GM12878 (cell line): ENCODE data around the gene MSANTD3. TPM values are rescaled to one million over a fixed set of nuclear protein-coding genes. Genes with fewer than 3 reads are reported as not detected.

ENCODE experiments used
- ATAC-seq: fragments of 200-7000 bp; cut with Tn5 transposase; 3 replicates; pipeline ENCODE4 v1.9.1; 2020; ENCODE audit warnings: mild to moderate bottlenecking, moderate library complexity
- Bru-seq: library from RNA; stranded (reverse); fragments of 400-500 nt; gene quantifications from one replicate; lab custom pipeline; 2021; lab: Mats Ljungman, UMichigan
- BruChase-seq, 2 experiments: library from RNA; stranded (reverse); fragments of 400-500 nt; gene quantifications; one replicate each; lab custom pipeline; 2021; lab: Mats Ljungman, UMichigan
- BruUV-seq: library from RNA; stranded (reverse); fragments of 400-500 nt; replicated peaks from 2 replicates; lab custom pipeline; 2021; lab: Mats Ljungman, UMichigan
- CTCF ChIA-PET: fragments of 300-600 bp; sonication (Branson Sonifier 250); formaldehyde crosslinking; extraction: SDS; loops from one replicate; lab custom pipeline; 2021; ENCODE audit warnings: inconsistent platforms; lab: Yijun Ruan, JAX
- POLR2A ChIA-PET: fragments of 350-600 bp; formaldehyde crosslinking; extraction: SDS; loops from one replicate; lab custom pipeline; 2021; ENCODE audit warnings: inconsistent platforms; lab: Charles Lee
- RAD21 ChIA-PET: fragments of 300-600 bp; sonication (Branson Sonifier 250); formaldehyde crosslinking; loops from one replicate; lab custom pipeline; 2023; ENCODE audit warnings: antibody characterized with exemption; ENCODE audit not compliant: unreplicated experiment; lab: Charles Lee
- SMC1A ChIA-PET: fragments of 300-600 bp; sonication (Branson Sonifier 250); formaldehyde crosslinking; loops from one replicate; lab custom pipeline; 2023; ENCODE audit not compliant: unreplicated experiment, uncharacterized antibody; lab: Charles Lee
- DNase-seq: peaks from one replicate; pipeline ENCODE4 v3.0.0-alpha.2; 2011; ENCODE audit warnings: low read depth, low spot score
- FAIRE-seq: peaks from 3 replicates; lab custom pipeline; 2011; peaks lifted over from hg19 to GRCh38; lab: Jason Lieb, UNC
- H2AFZ ChIP-seq: 2 replicates; pipeline ENCODE4 v1.6.0; 2011; ENCODE audit warnings: low read depth, low read length, control low read depth; ENCODE audit not compliant: control insufficient read depth
- H3K27ac ChIP-seq: 2 replicates; pipeline ENCODE4 v1.5.1; 2011; ENCODE audit warnings: control low read depth; ENCODE audit not compliant: control insufficient read depth, insufficient read depth
- H3K27me3 ChIP-seq, 2 experiments: replicated peaks in 1 of 2; 2 replicates each; pipeline versions ENCODE4 v1.6.0 to v1.6.1; 2011; ENCODE audit warnings: low read length in 1 of 2; ENCODE audit not compliant: control insufficient read depth in 2 of 2, insufficient read depth in 2 of 2
- H3K36me3 ChIP-seq, 2 experiments: 2 replicates each; pipeline ENCODE4 v1.5.1; 2011; ENCODE audit warnings: low read length in 1 of 2; ENCODE audit not compliant: control insufficient read depth in 2 of 2, insufficient read depth in 2 of 2
- H3K4me1 ChIP-seq: 2 replicates; pipeline ENCODE4 v1.6.1; 2011; ENCODE audit warnings: mild to moderate bottlenecking, low read length, moderate library complexity, mixed read lengths; ENCODE audit not compliant: control insufficient read depth, insufficient read depth
- H3K4me2 ChIP-seq: 2 replicates; pipeline ENCODE4 v1.6.0; 2011; ENCODE audit warnings: control low read depth; ENCODE audit not compliant: control insufficient read depth, insufficient read depth
- H3K4me3 ChIP-seq: fragments of 200-600 bp; sonication (generic); 2 replicates; pipeline ENCODE4 v1.5.1; 2016
- H3K79me2 ChIP-seq: 2 replicates; pipeline ENCODE4 v1.6.0; 2011; ENCODE audit warnings: low read length; ENCODE audit not compliant: control insufficient read depth, insufficient read depth
- H3K9ac ChIP-seq: 2 replicates; pipeline ENCODE4 v1.8.0; 2011; ENCODE audit warnings: low read length, control low read depth, mixed read lengths; ENCODE audit not compliant: control insufficient read depth, insufficient read depth
- H3K9me3 ChIP-seq: replicated peaks from 3 replicates; pipeline ENCODE4 v1.5.1; 2011; ENCODE audit warnings: mild to moderate bottlenecking, low read length; ENCODE audit not compliant: control insufficient read depth, insufficient read depth
- H4K20me1 ChIP-seq: 2 replicates; pipeline ENCODE4 v1.6.0; 2011; ENCODE audit not compliant: control insufficient read depth, insufficient read depth
- BHLHE40 ChIP-seq, 2 experiments: fragments of 450-650 bp in 1 of 2; IDR thresholded peaks; 2 replicates each; pipeline ENCODE4 v1.6.1; 2011 to 2017; ENCODE audit warnings: low read depth in 2 of 2, borderline replicate concordance in 1 of 2, improper control_type of control experiment in 1 of 2, low read length in 1 of 2, mild to moderate bottlenecking in 1 of 2
- ELK1 ChIP-seq: IDR thresholded peaks from 2 replicates; pipeline ENCODE4 v1.6.1; 2012; ENCODE audit warnings: low read depth, low read length, improper control_type of control experiment
- EZH2 ChIP-seq: IDR thresholded peaks from 2 replicates; pipeline ENCODE4 v1.6.1; 2012; ENCODE audit warnings: low read depth, mild to moderate bottlenecking, control low read depth, inconsistent platforms, low read length, borderline replicate concordance; ENCODE audit not compliant: control insufficient read depth
- IKZF1 ChIP-seq: fragments of 450-650 bp; conservative IDR thresholded peaks from 2 replicates; pipeline ENCODE4 v1.6.1; 2017; ENCODE audit warnings: antibody characterized with exemption, mild to moderate bottlenecking
- MYB ChIP-seq: fragments of 150-350 bp; IDR thresholded peaks from 2 replicates; pipeline ENCODE4 v1.6.1; 2014; ENCODE audit warnings: mild to moderate bottlenecking, low read depth, low read length, borderline replicate concordance
- NR2F1 ChIP-seq: fragments of 450-650 bp; conservative IDR thresholded peaks from 2 replicates; pipeline ENCODE4 v1.6.1; 2017; ENCODE audit warnings: mild to moderate bottlenecking
- PAX5 ChIP-seq: IDR thresholded peaks from 2 replicates; pipeline ENCODE4 v1.6.1; 2011; ENCODE audit warnings: low read depth, low read length, borderline replicate concordance
- PRDM15 ChIP-seq: fragments of 450-650 bp; formaldehyde crosslinking; IDR thresholded peaks from 2 replicates; pipeline ENCODE4 v1.4.0; 2020; ENCODE audit warnings: mild to moderate bottlenecking, moderate library complexity
- SREBF1 ChIP-seq: IDR thresholded peaks from 2 replicates; pipeline ENCODE4 v1.6.1; 2012; ENCODE audit warnings: mild to moderate bottlenecking, low read length
- TAF1 ChIP-seq: IDR thresholded peaks from 2 replicates; pipeline ENCODE4 v1.6.1; 2011; ENCODE audit warnings: mild to moderate bottlenecking, low read depth, low read length, borderline replicate concordance
- WGBS: methylation state at CpG from one replicate; pipeline ENCODE4 v1.1.6; 2016; ENCODE audit warnings: low lambda C conversion rate; ENCODE audit not compliant: insufficient replicate concordance, insufficient coverage; ENCODE audit errors: missing lambda C conversion rate; 5-methylcytosine and 5-hydroxymethylcytosine counted together
- in situ Hi-C: fragments of 300-500 bp; cut with MboI; formaldehyde crosslinking; loops from 9 replicates; pipeline ENCODE4 v1.14.3; 2018; ENCODE audit warnings: mixed read lengths
- intact Hi-C: fragments of 100-400 bp; cut with micrococcal nuclease; formaldehyde crosslinking; loops from one replicate; pipeline ENCODE4 v1.14.2; 2022; ENCODE audit not compliant: unreplicated experiment
- long read RNA-seq, 2 experiments: library from polyadenylated mRNA; unstranded; transcript quantifications; one replicate each; pipeline ENCODE4 v2.0.0, GENCODE V29; 2019 to 2020
- polyA minus RNA-seq, 3 experiments: library from RNA; depleted of rRNA, polyadenylated mRNA; stranded (reverse); fragments of >200 nt; gene quantifications; 2 replicates each; pipeline ENCODE4 v1.2.3, GENCODE V29; 2011
- polyA plus RNA-seq, 11 experiments: library from polyadenylated mRNA; depleted of rRNA in 4 of 11; unstranded in 6 of 11; stranded (reverse) in 5 of 11; fragments of >200 nt; fragmentation: Nextera tagmentation in 4 of 11; fragmentation: Illumina TruSeq in 1 of 11; extraction: Ambion mirVana in 4 of 11; extraction: Trizol in 1 of 11; gene quantifications; 1 replicate in 1 of 11; 2 replicates in 10 of 11; pipeline versions ENCODE4 v1.2.1 to v1.2.3, GENCODE V29; 2011 to 2016; ENCODE audit warnings: inconsistent platforms in 2 of 11, missing spikeins in 2 of 11, low read depth in 1 of 11
- total RNA-seq, 4 experiments: library from RNA; depleted of rRNA in 3 of 4; stranded (reverse); fragments of >200 nt in 3 of 4; fragmentation: Illumina TruSeq in 1 of 4; extraction: Trizol in 1 of 4; gene quantifications; 2 replicates each; pipeline versions ENCODE4 v1.2.1 to v1.2.3, GENCODE V29; 2013 to 2021
- TF ChIP-seq, protein P1 (sequence below): IDR thresholded peaks from 2 replicates; pipeline ENCODE4 v1.6.1; 2011; ENCODE audit warnings: low read depth, mild to moderate bottlenecking, low read length, moderate library complexity, borderline replicate concordance; ENCODE audit errors: extremely low read depth

The MSANTD3 gene
- 9.3 and 9.6 TPM in 2 replicates for total RNA-seq (2013; cell fraction: nucleolus; rRNA removed)
- total RNA-seq (2014; rRNA removed), result 16.0 and 16.5 TPM in 2 replicates
- total RNA-seq (2014; rRNA removed; fragmentation: Illumina TruSeq; extraction: Trizol), result 17.1 and 19.7 TPM in 2 replicates
- total RNA-seq (2021), result 19.5 and 20.9 TPM in 2 replicates
- 6.2 TPM for polyA plus RNA-seq (2011; ENCODE audit: low read depth)
- 13.3 and 18.1 TPM in 2 replicates for polyA plus RNA-seq (2011; rRNA removed)
- polyA plus RNA-seq (2011; cell fraction: cytosol; rRNA removed), result 10.7 and 11.2 TPM in 2 replicates
- 5.9 and 6.5 TPM in 2 replicates for polyA plus RNA-seq (2011; cell fraction: nucleus; rRNA removed)
- polyA plus RNA-seq (2012), result 6.6 and 7.4 TPM in 2 replicates
- 18.0 and 20.2 TPM in 2 replicates for polyA plus RNA-seq (2014; fragmentation: Illumina TruSeq; extraction: Trizol)
- polyA plus RNA-seq (2014; fragmentation: Nextera tagmentation; extraction: Ambion mirVana), result 10 to 100 TPM in 1 of 2 experiments, 1 to 10 TPM in 1; 7.0 to 12.1 TPM
- 19.2 and 21.2 TPM in 2 replicates for polyA plus RNA-seq (2014; rRNA removed)
- 1 to 10 TPM; 5.8 to 5.9 TPM for polyA plus RNA-seq (2016; fragmentation: Nextera tagmentation; extraction: Ambion mirVana)
- polyA minus RNA-seq (2011; rRNA and poly(A)+ RNA removed), result 8.4 and 11.3 TPM in 2 replicates
- polyA minus RNA-seq (2011; cell fraction: cytosol; rRNA and poly(A)+ RNA removed), result 5.3 and 8.7 TPM in 2 replicates
- 3.4 and 5.9 TPM in 2 replicates for polyA minus RNA-seq (2011; cell fraction: nucleus; rRNA and poly(A)+ RNA removed)
- percentile 72 among the genes with signal in this experiment for Bru-seq, nascent RNA
- BruChase-seq, experiment 1, labeled RNA remaining after a 6-hour chase, result percentile 65 among the genes with signal in this experiment
- percentile 63 among the genes with signal in this experiment for BruChase-seq, experiment 2, labeled RNA remaining after a 2-hour chase
- long read RNA-seq, experiment 1, partial matches to known transcripts, result 1 of 4 reads
- long read RNA-seq, experiment 1, other reads (novel, unspliced or antisense), result 0 of 4 reads
- long read RNA-seq, experiment 2, transcript MSANTD3-203 (3 exons, 1,362 nt), result major isoform, 15 of 27 reads
- long read RNA-seq, experiment 2, partial matches to known transcripts, result 7 of 27 reads
- long read RNA-seq, experiment 2, other reads (novel, unspliced or antisense), result 3 of 27 reads

- ChIA-PET POLR2A (interaction anchor here (0.6 to 1.3 kb wide), 4 partner anchors 11 to 362 kb away, joined by 3 to 7 read pairs (median 4); no protein-coding TSS in a partner anchor), SMC1A (interaction anchor here (0.6 to 1.0 kb wide), 6 partner anchors 10 to 1095 kb away, joined by 3 to 4 read pairs (median 3); no protein-coding TSS in a partner anchor), CTCF (interaction anchor here (0.8 to 3.7 kb wide), 6 partner anchors 11 to 102 kb away, joined by 3 to 19 read pairs (median 3); partner anchors contain the start of gene TEX10), RAD21 (interaction anchor here (0.7 to 1.5 kb wide), 4 partner anchors 11 to 1460 kb away, joined by 3 read pairs; no protein-coding TSS in a partner anchor)
- peaks cover 12% of the 10 kb centered on the region for H3K4me1 ChIP-seq
- no peaks in the 10 kb centered on the region for H3K27me3 ChIP-seq
- intact Hi-C loops, result loop anchor here (5.0 kb wide), 1 partner anchor 74 kb away; the partner anchor contains the start of gene TEX10
- peak within 1 kb of the TSS; percentile 76 for H3K4me3 ChIP-seq
- H3K9ac ChIP-seq, result peak within 1 kb of the TSS; percentile 77
- H2AFZ ChIP-seq, result peak within 1 kb of the TSS; percentile 98
- ATAC-seq, result peak; percentile 81
- peaks cover 5% of the 10 kb centered on the region for H3K79me2 ChIP-seq
- FAIRE-seq, result no peak
- no peaks in the 10 kb centered on the region for H3K9me3 ChIP-seq
- no TSS peak for BruUV-seq
- H4K20me1 ChIP-seq, result no peaks in the 10 kb centered on the region
- in situ Hi-C loops, result no loop called here
- H3K27ac ChIP-seq, result 0 out of 2 replicates have a peak within 1 kb of the TSS, but pooled peaks have one; percentile 25
- DNase-seq, result no peak
- H3K36me3 ChIP-seq, result no peaks in the 10 kb centered on the region
- WGBS, result 3% methylated on average over 22 of the region's 80 CpGs
- H3K4me2 ChIP-seq, result peak within 1 kb of the TSS; percentile 99
- TF ChIP-seq EZH2 (no peak), NR2F1 (0 out of 2 replicates have a peak, but pooled peaks have one; percentile 16), PRDM15 (no peak), ELK1 (no peak), BHLHE40 (IDR thresholded peaks at IDR 0.05; ENCODE audit: borderline replicate concordance in 1 of 2, low read depth in 2 of 2, low read length in 1 of 2) (no peak; a peak in 1 of 4 replicates), IKZF1 (peak; percentile 37; the same call in 1 of the 2 replicates), SREBF1 (no peak), TAF1 (0 out of 2 replicates have a peak, but pooled peaks have one; percentile 20), MYB (no peak), PAX5 (no peak)
- TF ChIP-seq, protein P1, sequence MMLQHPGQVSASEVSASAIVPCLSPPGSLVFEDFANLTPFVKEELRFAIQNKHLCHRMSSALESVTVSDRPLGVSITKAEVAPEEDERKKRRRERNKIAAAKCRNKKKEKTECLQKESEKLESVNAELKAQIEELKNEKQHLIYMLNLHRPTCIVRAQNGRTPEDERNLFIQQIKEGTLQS, result no peak
These were observed at the start of gene MSANTD3 for GRCh38 chr9:100426530-100427365. TSS of gene MSANTD3 (plus strand) at chr9:100427143. CDS start at chr9:100441939, 14,796 bp downstream.
